ENCODE measurements around the gene C16orf95.
"Not testable (repeated sequence)": the region's sequence is repeated elsewhere in the genome, so short reads cannot be mapped to it uniquely, and the experiment has no call there.

The C16orf95 gene

GRCh38 chr16:87346517-87347060, 29.4 kb upstream of the C16orf95 start:
- no peak for DNase-seq

DNA sequence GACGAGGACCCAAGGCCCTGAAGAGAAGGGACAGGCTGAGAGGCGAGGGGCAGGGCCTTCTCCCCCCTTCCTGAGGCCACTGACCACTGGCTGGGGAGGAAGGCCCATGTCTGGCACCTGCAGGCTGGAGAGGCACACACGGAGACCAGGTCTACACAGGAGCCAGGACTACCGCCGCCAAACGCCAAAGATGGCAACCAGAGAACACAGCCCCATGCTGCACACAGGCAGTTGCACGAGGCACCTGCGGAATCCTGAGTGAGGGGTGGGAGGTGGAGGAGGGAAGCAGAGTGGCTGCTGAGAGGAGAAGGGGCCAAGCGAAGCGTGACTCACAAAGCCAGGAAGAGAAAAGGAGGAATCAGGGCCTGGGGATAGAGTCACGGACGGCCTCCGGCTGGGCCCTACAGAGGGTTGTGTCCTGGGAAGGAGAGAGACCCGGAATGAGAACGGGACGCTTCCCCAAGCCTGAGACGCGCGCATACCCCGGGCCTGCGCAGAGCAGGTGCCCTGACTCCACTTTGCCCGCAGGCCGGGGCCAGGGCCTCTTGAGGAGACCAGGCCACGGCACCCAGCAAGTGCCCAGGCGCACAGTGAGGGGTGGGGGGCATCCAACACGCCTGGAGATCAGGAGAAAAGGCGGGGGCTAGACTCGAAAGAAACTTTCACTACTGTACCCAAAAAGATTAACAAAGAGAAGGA, 28.7 kb upstream of the C16orf95 start:
- no peak for DNase-seq

DNA sequence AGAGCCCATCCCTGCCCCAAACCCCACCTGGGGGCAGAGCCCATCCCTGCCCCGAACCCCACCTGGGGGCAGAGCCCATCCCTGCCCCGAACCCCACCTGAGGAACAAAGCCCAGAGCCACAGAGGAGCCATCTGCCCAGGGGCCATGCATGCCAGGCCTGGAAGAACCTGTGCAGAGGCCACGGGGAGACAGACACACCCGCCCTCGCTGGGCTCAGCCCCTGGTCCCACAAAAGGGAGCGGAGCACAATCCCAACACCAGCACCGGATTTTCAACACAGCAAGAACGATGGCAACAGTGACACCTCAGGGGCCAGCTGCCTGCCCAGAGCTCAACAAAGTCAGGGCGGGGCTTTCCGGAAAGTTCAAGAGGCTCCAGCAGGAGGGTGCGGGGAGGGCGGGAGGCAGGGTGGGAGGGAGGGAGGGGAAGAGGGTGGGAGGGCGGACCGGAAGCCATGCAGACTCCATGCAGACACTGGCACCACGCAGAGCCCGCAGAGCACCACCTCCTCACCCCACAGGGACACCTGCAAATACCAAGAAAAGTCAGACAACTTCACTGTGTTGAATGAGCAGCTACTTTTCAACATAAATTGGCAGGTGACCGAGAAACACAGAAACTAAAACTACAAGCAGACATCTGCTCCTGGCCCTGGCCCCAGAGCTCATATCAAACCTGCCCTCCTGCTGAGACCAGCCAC, 27.9 kb upstream of the C16orf95 start:
- no peak for DNase-seq

DNA sequence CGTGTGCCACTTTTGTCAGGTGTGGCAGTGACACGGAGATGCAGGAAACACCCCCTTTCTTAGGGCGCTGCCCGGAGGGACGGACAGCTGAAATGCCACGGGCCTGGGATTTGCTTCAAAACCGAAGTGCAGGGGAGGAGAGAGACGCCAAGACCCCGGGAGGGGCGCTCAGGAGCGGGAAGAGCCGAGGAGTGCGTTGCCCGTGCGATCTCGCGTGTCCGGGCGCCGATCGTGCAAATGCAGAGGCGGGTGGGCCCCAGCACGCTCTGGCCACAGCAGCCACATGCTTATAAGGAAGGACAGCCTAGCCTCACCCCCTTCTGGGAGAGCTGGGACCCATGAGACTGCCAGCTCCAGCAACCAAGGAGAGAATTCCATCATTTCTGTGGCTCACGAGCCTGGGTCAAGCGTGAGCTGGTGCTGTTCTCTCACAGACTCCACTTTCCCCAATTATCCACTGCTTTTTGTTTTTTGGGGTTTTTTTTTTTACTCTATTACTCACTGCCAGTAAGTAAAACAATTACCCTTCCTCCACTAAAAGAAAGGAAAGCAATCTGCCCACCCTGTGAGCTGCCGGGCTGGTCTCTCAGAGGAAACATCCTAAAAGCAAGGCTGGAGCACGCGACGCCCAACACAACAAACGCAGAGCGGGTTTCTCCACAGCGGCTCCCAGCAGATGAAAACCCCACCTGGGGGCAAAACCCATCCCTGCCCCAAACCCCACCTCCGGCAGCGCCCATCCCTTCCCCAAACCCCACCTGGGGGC, 27.2 kb upstream of the C16orf95 start:
- DNase-seq = no peak

DNA sequence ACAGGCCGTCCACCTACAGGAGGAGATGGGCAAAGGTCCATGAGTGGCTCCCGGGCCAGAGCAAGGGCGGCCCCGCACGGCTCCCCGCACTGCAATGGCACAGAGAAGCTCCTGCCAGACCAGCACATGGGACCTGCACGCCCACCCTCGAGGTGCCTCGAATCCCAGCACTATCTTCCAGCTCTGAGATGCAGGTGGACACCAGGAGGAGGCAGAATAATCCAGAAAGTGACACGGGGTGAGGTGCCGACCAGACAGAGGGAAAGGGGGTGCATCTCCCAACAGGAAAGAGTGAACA, 26.5 kb upstream of the C16orf95 start:
- DNase-seq = no peak

DNA sequence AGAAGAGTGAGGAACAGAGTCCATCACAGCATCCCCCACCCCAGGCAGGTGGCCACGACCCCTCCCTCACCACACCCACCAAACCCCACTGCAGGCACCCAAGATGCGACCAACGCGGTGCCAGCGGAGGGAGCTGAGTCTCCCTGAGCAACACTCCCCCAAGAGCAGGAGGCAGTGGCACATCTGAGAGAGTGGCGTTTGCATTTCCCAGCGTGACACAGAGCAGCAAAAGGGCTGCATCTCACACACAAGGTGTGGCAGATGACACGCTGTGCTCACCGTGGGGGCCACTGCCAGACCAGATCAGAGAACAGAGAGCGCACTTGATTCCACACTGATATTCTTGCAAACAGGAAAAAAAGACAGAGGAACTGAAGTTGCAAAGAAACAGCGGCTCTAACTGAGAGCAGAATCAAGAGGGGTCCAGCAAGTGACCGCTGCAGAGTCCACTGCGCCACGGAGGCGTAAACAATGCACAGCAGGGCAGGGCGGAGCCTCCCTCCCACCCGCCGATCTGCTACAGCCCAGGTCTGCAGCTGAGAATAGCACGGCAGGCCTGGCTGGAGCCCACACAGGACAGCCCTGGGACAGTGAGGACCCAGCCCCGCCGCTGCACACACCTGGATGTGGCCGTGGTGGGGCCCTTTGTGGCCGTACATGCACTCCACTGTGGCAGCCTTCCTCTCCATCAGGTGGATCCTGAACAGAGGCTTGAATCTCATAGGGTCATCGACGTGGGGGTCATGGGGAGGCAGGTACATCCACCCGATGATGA, 26.0 kb upstream of the C16orf95 start:
- DNase-seq = no peak

DNA sequence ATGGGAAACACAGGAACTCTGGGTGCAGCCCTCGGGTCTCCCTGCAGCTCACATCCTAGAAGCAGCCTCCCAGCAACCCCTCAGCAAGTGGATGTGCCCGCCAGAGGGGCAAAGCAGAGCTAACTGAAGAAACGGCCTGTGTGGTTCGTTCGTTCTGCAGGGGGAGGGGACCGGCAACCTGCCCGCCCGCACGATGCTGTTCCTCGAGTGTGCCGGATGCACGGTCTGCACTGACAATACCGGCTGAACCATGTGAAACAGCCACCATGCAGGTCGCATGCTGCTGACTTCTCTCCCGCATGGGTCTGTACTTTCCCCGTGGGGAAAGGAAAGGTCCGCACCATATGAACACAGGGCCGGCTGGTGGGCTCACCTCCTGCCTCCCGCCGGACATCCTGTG, 25.3 kb upstream of the C16orf95 start:
- no peak for DNase-seq

GRCh38 chr16:87340198-87340597, 23.0 kb upstream of the C16orf95 start:
- DNase-seq = no peak

GRCh38 chr16:87339724-87340105, 22.5 kb upstream of the C16orf95 start:
- not testable (repeated sequence) for DNase-seq

- no peak for DNase-seq
Observed at GRCh38 chr16:87339086-87339723, 22.0 kb upstream of the C16orf95 start.

DNA sequence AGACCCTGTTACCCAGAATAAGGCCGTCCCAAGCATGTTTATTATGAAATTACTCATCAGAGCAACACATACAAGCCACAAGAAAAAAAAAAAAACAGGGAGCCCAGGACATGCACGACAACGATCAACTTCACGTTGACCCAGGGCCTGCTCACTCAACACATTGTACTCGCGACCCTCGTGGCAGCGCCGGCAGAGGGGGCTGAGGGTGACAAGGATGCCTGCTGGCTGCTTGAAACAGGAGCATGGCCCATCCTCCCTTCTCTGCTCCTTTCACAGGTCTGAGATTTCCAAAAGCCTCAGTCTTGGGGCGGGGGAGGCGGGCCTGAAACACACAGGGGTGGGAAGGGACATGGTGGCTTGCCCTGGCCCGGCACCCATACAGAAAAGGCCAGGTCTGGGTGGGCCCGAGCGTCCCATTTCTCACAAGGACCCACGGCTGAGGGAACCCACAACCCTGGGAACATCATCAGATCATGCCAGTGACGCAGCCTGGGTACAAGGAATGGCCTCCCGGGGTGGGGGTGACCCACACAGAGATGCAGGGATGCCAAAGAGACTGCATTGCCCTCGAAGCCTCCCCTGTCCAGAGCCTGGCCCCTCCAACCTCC, 21.1 kb upstream of the C16orf95 start:
- DNase-seq = no peak

- no peak for DNase-seq
Observed at GRCh38 chr16:87337262-87337771, 20.1 kb upstream of the C16orf95 start.

DNA sequence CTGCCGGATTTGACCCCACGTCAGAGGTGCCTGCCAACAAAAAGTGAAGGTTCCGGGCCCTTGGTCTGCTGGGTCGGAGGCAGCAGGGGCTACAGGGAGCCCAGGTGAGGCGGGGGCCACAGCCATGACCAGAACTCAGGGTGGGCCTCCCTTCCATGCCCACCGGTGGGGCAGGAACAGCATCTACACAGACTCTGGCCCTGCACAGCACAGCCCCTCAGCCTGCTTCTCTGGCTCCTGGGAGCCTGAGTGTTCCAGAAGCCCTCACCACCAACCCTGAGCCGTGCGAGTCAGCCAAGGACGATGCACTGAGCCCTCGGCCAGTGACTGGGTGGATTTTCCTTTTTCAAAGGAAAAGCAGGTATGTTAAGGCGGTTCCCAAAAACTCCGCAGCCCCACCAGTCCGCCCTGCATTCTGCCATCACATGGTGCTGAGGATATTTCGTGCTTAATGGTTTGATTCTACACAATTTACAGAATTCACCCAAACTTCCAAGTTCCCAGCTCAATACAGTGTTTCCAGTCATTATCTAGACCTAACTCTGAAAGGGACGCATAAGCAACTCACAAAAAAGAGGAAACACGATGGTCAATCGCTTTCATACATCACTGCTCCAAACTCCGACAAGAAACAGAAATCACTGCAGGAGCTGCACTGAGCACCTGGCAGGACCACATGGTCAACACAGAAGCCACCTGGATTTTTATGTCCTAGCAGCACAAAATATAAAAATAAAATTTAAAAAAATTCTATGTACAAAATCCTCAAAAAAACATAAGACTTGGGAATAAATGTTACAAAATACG, 19.4 kb upstream of the C16orf95 start:
- DNase-seq = peak in 1 of 3 donors; percentile 14

DNA sequence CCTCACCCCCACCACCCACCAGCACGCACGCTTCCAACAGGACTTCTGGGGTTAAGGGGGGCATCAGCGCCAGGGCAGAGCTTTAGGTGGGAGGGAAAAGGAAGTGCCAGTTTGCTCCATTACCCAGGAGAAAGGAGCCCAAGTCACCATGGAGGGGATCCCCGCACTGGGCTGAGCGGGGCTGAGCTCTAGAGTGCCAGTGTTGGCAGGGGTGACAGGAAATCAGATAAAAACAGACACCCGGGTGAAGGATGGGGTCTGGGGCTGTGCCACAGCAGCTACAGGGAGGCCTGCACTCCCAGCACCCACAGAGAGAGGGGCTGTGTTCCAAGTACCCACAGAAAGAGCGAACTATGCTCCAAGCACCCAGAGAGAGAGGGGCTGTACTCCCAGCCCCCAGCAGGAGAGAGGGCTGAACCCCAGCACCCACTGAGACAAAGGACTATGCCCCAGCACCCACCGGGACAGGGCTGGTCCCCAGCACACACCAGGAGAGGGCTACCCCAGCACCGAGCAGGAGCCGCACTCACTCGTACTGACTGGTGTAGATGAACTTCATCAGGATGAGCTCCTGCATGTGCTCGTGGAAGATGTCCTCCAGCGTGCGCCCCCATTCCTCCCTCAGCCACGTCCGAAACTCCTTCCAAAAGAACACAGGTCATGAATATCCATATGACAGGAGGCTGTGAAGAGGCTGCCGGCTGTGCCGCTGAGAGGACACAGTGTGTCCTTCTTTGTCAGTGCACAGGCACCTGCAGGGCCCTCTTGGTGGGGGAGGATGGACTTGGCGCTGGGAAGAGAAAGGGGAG, 18.6 kb upstream of the C16orf95 start:
- DNase-seq = no peak

DNA sequence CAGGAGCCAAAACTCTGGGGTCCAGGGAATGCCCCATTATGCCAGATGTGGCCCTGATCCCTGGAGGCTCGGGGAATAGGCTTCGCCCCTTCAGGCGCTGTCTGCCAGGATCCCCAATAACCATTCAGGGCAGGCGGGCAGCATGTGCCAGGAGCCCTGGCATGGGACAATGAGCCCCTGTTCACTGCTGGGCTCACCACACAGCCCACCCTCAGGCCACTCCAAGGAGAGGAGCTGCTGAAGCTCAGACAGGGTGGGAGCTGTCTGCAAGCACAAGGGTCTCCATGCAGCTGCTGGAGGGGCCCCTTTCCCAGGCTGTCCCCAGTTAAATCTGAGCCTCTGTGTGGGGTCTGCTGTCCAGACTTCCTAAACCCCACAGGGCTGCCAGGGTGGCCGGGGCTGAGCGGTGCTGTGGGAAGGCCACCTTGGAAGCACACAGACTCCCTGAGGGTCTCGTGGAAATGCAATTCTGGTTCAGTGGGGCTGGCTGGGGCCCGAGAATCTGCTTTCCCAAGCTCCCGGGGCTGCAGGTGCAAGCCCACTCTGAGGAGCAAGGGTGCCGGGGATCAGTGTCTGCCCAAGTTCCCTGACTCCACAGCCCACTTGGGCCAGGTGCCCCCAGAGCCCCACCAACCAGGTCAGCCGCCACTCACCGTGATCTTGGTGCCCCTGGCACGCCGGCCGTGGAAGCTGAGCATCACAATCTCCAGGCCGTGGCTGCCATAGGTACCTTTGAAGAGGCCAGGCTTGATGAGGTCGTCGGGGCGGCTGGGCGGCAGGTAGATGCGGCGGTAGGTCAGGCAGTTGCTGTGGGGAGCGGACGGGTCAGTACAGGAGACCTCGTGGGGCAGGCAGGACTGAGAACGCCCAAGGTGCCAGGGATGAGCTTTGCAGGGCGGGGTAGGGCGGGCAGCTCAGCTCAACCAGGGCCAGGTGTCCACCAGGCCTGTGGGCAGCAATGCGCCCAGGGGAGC, 17.7 kb upstream of the C16orf95 start:
- no peak for DNase-seq

DNA sequence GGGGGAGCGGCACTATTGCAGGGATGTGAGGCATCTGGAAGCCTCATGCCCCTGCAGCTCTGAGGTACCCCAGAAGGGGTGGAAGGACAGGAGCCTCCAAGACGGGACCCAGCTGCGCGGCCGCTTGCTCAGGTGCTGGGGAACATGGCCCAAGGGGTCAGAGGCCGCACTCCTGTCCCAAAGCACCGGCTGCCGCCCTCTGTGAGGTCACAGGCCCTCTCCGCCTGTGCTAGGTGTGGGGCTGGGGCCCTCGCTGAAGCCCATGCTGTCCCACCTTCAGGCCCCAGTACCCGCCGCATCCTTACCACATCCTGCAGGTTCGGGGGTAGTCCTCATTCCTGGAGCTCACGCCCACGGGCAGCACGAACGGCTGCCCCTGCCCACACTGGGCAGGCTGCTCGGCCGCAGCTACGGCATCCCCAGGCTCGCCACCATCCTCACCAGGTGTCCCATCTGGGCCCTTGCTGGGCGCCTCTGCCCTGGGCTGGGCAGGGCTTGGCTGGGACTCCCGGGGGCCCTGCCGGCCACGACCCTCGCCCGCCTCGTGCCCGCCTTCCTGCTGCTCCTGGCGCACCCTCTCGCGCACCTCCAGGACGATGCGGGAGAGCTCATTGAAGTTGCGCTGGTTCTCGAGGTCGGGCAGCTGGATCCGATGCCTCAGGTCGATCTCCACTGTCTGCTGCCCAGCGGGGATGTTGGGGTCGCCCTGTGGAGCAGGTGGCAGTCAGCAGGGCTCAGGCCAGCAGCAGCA, 16.6 kb upstream of the C16orf95 start:
- DNase-seq = no peak

GRCh38 chr16:87333101-87333500, 15.9 kb upstream of the C16orf95 start:
- no peak for DNase-seq

GRCh38 chr16:87332150-87332549, 15.0 kb upstream of the C16orf95 start:
- no peak for DNase-seq
